GM21515 (cell line): ENCODE measurements around the gene UQCC5.

Experiments used
- ATAC-seq: cut with Tn5 transposase; IDR thresholded peaks from one replicate; pipeline ENCODE4 v1.9.1; 2021; ENCODE audit not compliant: unreplicated experiment

The UQCC5 gene

GRCh38 chr3:52536369-52537164, at the start of gene UQCC5:
Gene UQCC5 (plus strand): TSS chr3:52536605. CDS start chr3:52536756, 151 bp downstream.
- ATAC-seq = peak; percentile 86

- no peak for ATAC-seq
These were observed 49.2 kb upstream of the UQCC5 start for GRCh38 chr3:52487050-52487787.

GRCh38 chr3:52487788-52488691, 48.4 kb upstream of the UQCC5 start:
- ATAC-seq = no peak

- no peak for ATAC-seq
These were observed 47.7 kb upstream of the UQCC5 start for GRCh38 chr3:52488746-52489145.

GRCh38 chr3:52489453-52489852, 47.0 kb upstream of the UQCC5 start:
- no peak for ATAC-seq

GRCh38 chr3:52490035-52490938, 46.1 kb upstream of the UQCC5 start:
- no peak for ATAC-seq

- no peak for ATAC-seq
These were observed 45.4 kb upstream of the UQCC5 start for GRCh38 chr3:52490939-52491526.

- no peak for ATAC-seq
These were observed 44.3 kb upstream of the UQCC5 start for GRCh38 chr3:52492059-52492458.

GRCh38 chr3:52493232-52494017, 43.0 kb upstream of the UQCC5 start:
- ATAC-seq = no peak

GRCh38 chr3:52494445-52494844, 42.0 kb upstream of the UQCC5 start:
- ATAC-seq = no peak

- ATAC-seq = no peak
These were observed 41.4 kb upstream of the UQCC5 start, which contains the start of gene STAB1 for GRCh38 chr3:52494886-52495495. Gene STAB1 (plus strand): TSS chr3:52495338. CDS start chr3:52495414, 76 bp downstream.

- no peak for ATAC-seq
These were observed 40.4 kb upstream of the UQCC5 start for GRCh38 chr3:52495777-52496602.

- no peak for ATAC-seq
These were observed 38.0 kb upstream of the UQCC5 start for GRCh38 chr3:52498137-52499054.

- no peak for ATAC-seq
These were observed 35.4 kb upstream of the UQCC5 start for GRCh38 chr3:52501046-52501445.

- no peak for ATAC-seq
These were observed 34.4 kb upstream of the UQCC5 start for GRCh38 chr3:52502001-52502400.

GRCh38 chr3:52502808-52503350, 33.5 kb upstream of the UQCC5 start:
- no peak for ATAC-seq
